ENCODE data around the gene QSOX2. TPM values are rescaled to one million over a fixed set of nuclear protein-coding genes. Genes with fewer than 3 reads are reported as not detected.
A peak's percentile ranks its signal among the peaks of the same experiment; 100 is the strongest.

Gene QSOX2
- polyA plus RNA-seq, 6 donors from 2014 or later = 2.8 to 4.6 (median 3.7) TPM

- Mint-ChIP-seq H3K27me3 (peaks cover 0 to 14% (median 9%) of the 10 kb centered on the region in 3 donors), H3K9me3 (no peaks in the 10 kb centered on the region), H3K4me1 (peaks cover 12 to 24% (median 19%) of the 10 kb centered on the region in 3 donors), H3K4me3 (no peak overlapping the region), H3K27ac (no peak overlapping the region), H3K36me3 (no peaks in the 10 kb centered on the region)
- DNase-seq (no peak), ATAC-seq (ENCODE audit: low read depth in 2 of 2) (no peak)
These were observed 40.9 kb upstream of the QSOX2 start for GRCh38 chr9:136286359-136286986.

- no peak overlapping the region for H3K27ac Mint-ChIP-seq
These were observed 40.1 kb upstream of the QSOX2 start for GRCh38 chr9:136285501-136286358.

GRCh38 chr9:136284951-136285350, 39.3 kb upstream of the QSOX2 start:
- no peak for ATAC-seq (ENCODE audit: low read depth in 2 of 2)
- no peak overlapping the region for H3K27ac Mint-ChIP-seq

More at GRCh38 chr9:136285501-136286358, 40.1 kb upstream of the QSOX2 start:
- DNase-seq (no peak), ATAC-seq (ENCODE audit: low read depth in 2 of 2) (no peak)
- no peaks in the 10 kb centered on the region for H3K36me3 Mint-ChIP-seq
- peaks cover 15 to 24% (median 22%) of the 10 kb centered on the region in 3 donors for H3K4me1 Mint-ChIP-seq
- H3K27me3 Mint-ChIP-seq = peaks cover 0 to 14% (median 9%) of the 10 kb centered on the region in 3 donors
- no peaks in the 10 kb centered on the region for H3K9me3 Mint-ChIP-seq
- H3K4me3 Mint-ChIP-seq = no peak overlapping the region

DNA sequence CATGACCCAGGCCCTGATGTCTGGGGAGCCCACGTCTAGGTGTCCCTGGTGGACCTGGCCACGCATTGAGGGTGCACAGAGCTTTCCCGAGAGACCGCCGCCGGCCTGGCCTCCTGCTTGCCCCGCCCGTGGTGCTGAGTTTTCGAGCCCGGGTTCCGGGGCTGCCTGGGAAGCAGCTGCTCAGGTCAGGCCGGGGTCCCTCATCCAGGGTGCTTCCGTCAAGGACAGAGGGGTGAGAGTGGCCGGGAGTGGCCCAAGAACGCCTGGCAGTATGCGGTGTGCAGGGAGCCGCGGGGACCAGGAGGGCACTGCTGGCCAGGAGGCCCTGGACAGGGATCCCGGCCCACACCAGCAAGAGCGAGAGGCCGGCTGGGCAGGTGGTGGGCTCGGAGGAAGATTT, 38.7 kb upstream of the QSOX2 start:
- ATAC-seq (ENCODE audit: low read depth in 2 of 2) (no peak), DNase-seq (no peak)
- no peak overlapping the region for H3K4me3 Mint-ChIP-seq
- H3K27ac Mint-ChIP-seq = no peak overlapping the region
- H3K4me1 Mint-ChIP-seq = peaks cover 15 to 24% (median 22%) of the 10 kb centered on the region in 3 donors
- H3K27me3 Mint-ChIP-seq = peaks cover 0 to 14% (median 9%) of the 10 kb centered on the region in 3 donors
- H3K9me3 Mint-ChIP-seq = no peaks in the 10 kb centered on the region
- H3K36me3 Mint-ChIP-seq = no peaks in the 10 kb centered on the region

More at GRCh38 chr9:136284951-136285350, 39.3 kb upstream of the QSOX2 start:
- Mint-ChIP-seq H3K4me1 (peaks cover 15 to 24% (median 22%) of the 10 kb centered on the region in 3 donors), H3K36me3 (no peaks in the 10 kb centered on the region), H3K9me3 (no peaks in the 10 kb centered on the region), H3K27me3 (peaks cover 0 to 14% (median 9%) of the 10 kb centered on the region in 3 donors), H3K4me3 (no peak overlapping the region)
- DNase-seq = no peak

- peaks cover 0 to 14% (median 9%) of the 10 kb centered on the region in 3 donors for H3K27me3 Mint-ChIP-seq
- H3K4me1 Mint-ChIP-seq = peaks cover 15 to 24% (median 22%) of the 10 kb centered on the region in 3 donors
- H3K4me3 Mint-ChIP-seq = peak overlapping the region in 7 of 8 donors; percentile 78 to 90 (median 82)
- DNase-seq (peak; percentile 78), ATAC-seq (ENCODE audit: low read depth in 2 of 2) (peak; percentile 89 to 91)
- H3K36me3 Mint-ChIP-seq = no peaks in the 10 kb centered on the region
- peak overlapping the region in 4 of 6 donors; percentile 42 to 93 (median 62) for H3K27ac Mint-ChIP-seq
- no peaks in the 10 kb centered on the region for H3K9me3 Mint-ChIP-seq
These were observed 38.0 kb upstream of the QSOX2 start for GRCh38 chr9:136283291-136284235.

DNA sequence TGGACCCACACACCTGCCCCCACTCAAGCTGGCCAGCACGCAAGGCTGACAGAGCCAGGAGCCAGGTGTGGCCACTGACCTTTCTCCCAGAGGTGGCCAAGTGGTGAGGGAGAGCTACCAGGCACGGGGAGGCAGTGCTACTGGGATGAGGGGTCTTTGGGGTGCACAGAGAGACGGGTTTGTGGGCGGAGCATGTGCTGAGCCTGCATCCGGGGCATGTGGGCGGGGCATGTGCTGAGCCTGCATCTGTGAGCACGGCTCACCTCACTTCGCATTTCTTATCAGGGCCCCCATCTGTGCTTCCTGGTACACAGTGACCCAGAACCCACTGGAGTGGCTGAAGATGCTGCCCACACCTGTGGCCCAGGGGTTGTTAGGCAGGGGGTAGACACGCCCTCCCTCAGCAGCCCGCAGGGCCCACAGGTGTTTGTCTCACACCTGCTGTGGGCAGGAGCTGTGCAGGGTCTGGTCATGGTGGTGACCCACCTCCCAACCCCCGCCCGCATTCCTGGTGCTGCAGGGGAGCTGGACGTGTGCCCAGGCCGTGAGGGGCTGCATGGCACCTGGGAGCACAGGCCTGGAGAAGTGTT, 36.8 kb upstream of the QSOX2 start:
- no peaks in the 10 kb centered on the region for H3K9me3 Mint-ChIP-seq
- peak overlapping the region; percentile 12 to 88 (median 70) for H3K4me3 Mint-ChIP-seq
- DNase-seq = peak; percentile 38
- H3K27ac Mint-ChIP-seq = peak overlapping the region in 3 of 6 donors; percentile 34 to 73 (median 73)
- peaks cover 15 to 24% (median 22%) of the 10 kb centered on the region in 3 donors for H3K4me1 Mint-ChIP-seq
- peaks cover 0 to 9% (median 9%) of the 10 kb centered on the region in 3 donors for H3K27me3 Mint-ChIP-seq
- H3K36me3 Mint-ChIP-seq = no peaks in the 10 kb centered on the region
- peak; percentile 50 for ATAC-seq (ENCODE audit: low read depth in 2 of 2)

- Mint-ChIP-seq H3K27me3 (peaks cover 0 to 9% (median 7%) of the 10 kb centered on the region in 3 donors), H3K9me3 (no peaks in the 10 kb centered on the region), H3K4me3 (peak overlapping the region in 6 of 8 donors; percentile 12 to 88 (median 64)), H3K27ac (peak overlapping the region in 2 of 6 donors; percentile 21 to 34), H3K4me1 (peaks cover 15 to 24% (median 22%) of the 10 kb centered on the region in 3 donors), H3K36me3 (no peaks in the 10 kb centered on the region)
- DNase-seq (no peak), ATAC-seq (ENCODE audit: low read depth in 2 of 2) (no peak)
These were observed 36.0 kb upstream of the QSOX2 start for GRCh38 chr9:136281421-136282271.

DNA sequence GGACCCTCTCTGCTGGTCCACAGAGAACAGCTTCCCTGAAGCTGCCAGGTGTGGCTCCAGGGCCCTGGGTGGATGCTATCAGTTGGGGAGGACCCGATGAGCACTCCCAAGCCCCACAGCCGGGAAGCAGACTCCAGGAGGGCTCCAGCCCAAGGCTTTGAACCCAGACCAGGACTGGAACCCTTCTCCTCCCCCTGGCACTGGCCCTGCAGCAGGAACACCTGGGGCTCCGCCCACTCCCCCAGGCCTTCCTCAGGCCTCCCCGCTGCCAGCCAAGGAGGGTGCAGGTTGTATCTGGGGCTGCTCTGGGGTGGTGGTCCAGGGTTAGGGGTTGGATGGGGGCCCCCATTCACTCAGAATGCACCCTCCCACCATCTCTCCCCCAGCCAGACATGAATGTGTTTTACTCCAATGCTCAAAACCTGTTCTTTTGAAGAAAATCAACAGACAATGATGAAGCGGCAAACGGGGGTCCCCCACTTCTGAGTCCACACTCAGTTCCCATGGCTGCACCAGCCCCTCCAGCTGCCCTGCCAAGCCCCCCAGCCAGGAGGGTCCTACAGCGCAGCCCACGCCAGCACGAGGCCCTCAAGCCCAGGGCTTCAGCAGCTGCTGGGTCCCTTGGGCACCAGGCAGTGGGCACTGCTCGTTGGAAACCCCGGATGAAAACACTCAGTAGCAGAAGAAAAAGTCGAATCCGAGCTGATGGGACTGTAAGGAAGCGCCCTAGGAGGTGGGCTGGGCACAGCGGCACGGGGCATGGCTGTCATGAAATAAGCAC, 35.1 kb upstream of the QSOX2 start:
- ATAC-seq (ENCODE audit: low read depth in 2 of 2) = no peak
- no peak for DNase-seq
- Mint-ChIP-seq H3K36me3 (no peaks in the 10 kb centered on the region), H3K27ac (peak overlapping the region in 1 of 6 donors; percentile 81), H3K27me3 (peaks cover 0 to 9% (median 7%) of the 10 kb centered on the region in 3 donors), H3K4me1 (peaks cover 15 to 24% (median 22%) of the 10 kb centered on the region in 3 donors), H3K4me3 (peak overlapping the region in 2 of 8 donors; percentile 33 to 66), H3K9me3 (no peaks in the 10 kb centered on the region)

DNA sequence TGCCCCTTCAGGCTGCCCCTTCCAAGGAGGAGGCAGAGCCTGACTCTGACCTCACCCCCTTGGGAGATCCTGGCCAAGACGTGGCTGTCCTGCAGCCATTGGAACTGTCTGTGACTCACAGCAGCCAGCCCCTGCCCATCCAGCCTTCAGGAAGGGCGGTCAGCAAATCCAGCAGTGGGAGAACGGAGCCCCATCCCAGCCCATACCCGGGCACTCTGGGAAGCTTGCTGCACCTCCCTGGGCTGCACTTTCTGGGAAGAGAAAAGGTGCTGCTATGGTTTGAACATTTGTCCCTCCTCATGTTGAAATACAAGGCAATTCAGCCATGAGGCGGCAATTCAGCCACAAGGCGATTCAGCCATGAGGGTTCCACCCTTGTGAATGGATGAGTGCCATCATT, 33.9 kb upstream of the QSOX2 start:
- peak overlapping the region in 1 of 8 donors; percentile 54 for H3K4me3 Mint-ChIP-seq
- no peak for DNase-seq

GRCh38 chr9:136278894-136279293, 33.3 kb upstream of the QSOX2 start:
- Mint-ChIP-seq H3K27me3 (peaks cover 0 to 15% (median 5%) of the 10 kb centered on the region in 3 donors), H3K9me3 (no peaks in the 10 kb centered on the region), H3K4me3 (no peak overlapping the region), H3K4me1 (peaks cover 14 to 22% (median 22%) of the 10 kb centered on the region in 3 donors), H3K36me3 (no peaks in the 10 kb centered on the region), H3K27ac (no peak overlapping the region)
- ATAC-seq (ENCODE audit: low read depth in 2 of 2) (no peak), DNase-seq (no peak)

More for the DNA sequence above, 33.9 kb upstream of the QSOX2 start:
- Mint-ChIP-seq H3K27ac (no peak overlapping the region), H3K27me3 (peaks cover 0 to 20% (median 7%) of the 10 kb centered on the region in 3 donors), H3K36me3 (no peaks in the 10 kb centered on the region), H3K4me1 (peaks cover 15 to 24% (median 22%) of the 10 kb centered on the region in 3 donors), H3K9me3 (no peaks in the 10 kb centered on the region)
- ATAC-seq (ENCODE audit: low read depth in 2 of 2) = no peak

DNA sequence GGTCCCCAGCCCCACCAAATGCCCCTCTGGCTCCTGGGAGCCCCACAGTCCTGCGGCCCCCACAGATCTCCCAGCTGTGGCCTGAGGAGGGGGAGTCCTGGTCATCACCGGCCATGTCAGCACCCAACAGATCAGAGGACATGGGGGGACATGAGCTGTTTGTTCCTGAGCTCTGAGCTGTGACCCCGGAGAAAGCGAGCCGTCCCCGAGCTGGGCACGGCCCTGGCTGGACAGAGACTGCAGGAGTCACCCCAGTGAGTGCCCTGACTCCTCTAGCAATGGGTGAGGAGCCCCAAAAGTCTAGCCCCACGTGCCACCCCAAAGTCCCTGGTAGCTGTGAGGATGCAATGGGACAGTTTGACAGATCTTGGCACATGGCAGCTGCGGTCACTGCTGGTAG, 32.6 kb upstream of the QSOX2 start:
- ATAC-seq (ENCODE audit: low read depth in 2 of 2) (no peak), DNase-seq (no peak)
- H3K9me3 Mint-ChIP-seq = no peaks in the 10 kb centered on the region
- H3K36me3 Mint-ChIP-seq = no peaks in the 10 kb centered on the region
- peaks cover 9 to 17% (median 16%) of the 10 kb centered on the region in 3 donors for H3K4me1 Mint-ChIP-seq
- no peak overlapping the region for H3K4me3 Mint-ChIP-seq
- H3K27me3 Mint-ChIP-seq = peaks cover 0 to 10% (median 0%) of the 10 kb centered on the region in 3 donors
- H3K27ac Mint-ChIP-seq = no peak overlapping the region
